Ectodermal cell (in vitro differentiated cells): Measurements from ENCODE around the gene PAN3.

Source experiments
- H3K27ac ChIP-seq: 2 replicates; pipeline ENCODE4 v1.7.0; 2013; ENCODE audit warnings: mild to moderate bottlenecking, low read depth, low read length; ENCODE audit not compliant: insufficient read depth, poor library complexity, severe bottlenecking
- H3K27me3 ChIP-seq: 2 replicates; pipeline ENCODE4 v1.7.0; 2013; ENCODE audit warnings: mild to moderate bottlenecking, low read length; ENCODE audit not compliant: insufficient read depth, control insufficient read depth, poor library complexity, severe bottlenecking
- H3K36me3 ChIP-seq: one replicate; pipeline ENCODE4 v1.7.0; 2013; ENCODE audit warnings: low read length; ENCODE audit not compliant: control insufficient read depth, insufficient read depth
- H3K4me1 ChIP-seq: one replicate; pipeline ENCODE4 v1.7.0; 2013; ENCODE audit warnings: low read length; ENCODE audit not compliant: control insufficient read depth, insufficient read depth
- H3K4me3 ChIP-seq: 2 replicates; pipeline ENCODE4 v1.7.0; 2013; ENCODE audit warnings: low read depth, low read length, control low read depth; ENCODE audit not compliant: insufficient read depth
- H3K9me3 ChIP-seq: 2 replicates; pipeline ENCODE4 v1.7.0; 2013; ENCODE audit warnings: mild to moderate bottlenecking, low read length, moderate library complexity; ENCODE audit not compliant: control insufficient read depth
- WGBS, 2 experiments: methylation state at CpG; one replicate each; pipeline ENCODE4 v1.1.7; 2013; ENCODE audit warnings: missing lambda C conversion rate in 2 of 2; 5-methylcytosine and 5-hydroxymethylcytosine counted together

The PAN3 gene

DNA sequence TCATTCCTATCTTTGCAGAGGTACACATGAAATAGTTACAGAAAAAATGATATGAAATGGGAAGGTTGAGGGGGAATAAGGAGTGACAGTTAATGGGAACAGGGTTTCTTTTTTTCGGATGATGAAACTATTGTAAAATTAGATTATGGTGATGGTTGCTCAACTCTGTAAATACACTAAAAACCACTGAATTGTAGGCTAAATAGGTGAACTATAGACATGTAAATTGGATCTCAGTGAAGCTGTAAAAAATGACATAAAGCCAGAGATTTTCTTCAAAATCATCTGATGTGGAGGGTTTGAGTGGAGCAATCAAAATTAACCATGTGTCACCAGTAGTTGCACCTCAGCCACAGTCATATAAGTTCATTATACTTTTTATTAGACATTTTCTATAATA, 31.4 kb upstream of the PAN3 start:
- Histone ChIP-seq H3K4me3 (no peak overlapping the region), H3K36me3 (no peaks in the 10 kb centered on the region), H3K27ac (no peak overlapping the region), H3K9me3 (no peaks in the 10 kb centered on the region), H3K4me1 (no peaks in the 10 kb centered on the region), H3K27me3 (peaks cover 4% of the 10 kb centered on the region)
- 86 to 100% methylated on average over 1 of the region's 1 CpG for WGBS, 2 experiments

DNA sequence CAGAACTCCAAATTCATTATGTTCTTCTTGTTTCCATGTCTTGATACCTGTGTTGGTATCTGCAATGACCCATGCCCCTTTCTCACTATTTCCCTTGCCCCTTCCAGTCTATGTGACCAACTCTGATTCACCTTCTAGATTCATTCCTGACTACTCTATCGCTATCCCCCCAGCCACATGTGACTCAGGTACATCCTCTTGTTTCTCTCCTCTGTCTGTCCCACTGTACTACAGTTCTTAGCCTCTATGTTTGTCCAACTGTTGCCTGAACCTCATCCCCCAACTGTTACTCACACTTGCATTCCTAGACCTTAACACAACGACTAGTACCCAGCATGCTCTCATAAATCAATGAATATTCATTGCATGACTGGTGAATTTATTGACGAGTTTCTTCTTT, 27.9 kb upstream of the PAN3 start:
- Histone ChIP-seq H3K27ac (no peak overlapping the region), H3K4me3 (no peak overlapping the region), H3K4me1 (no peaks in the 10 kb centered on the region), H3K27me3 (no peaks in the 10 kb centered on the region), H3K9me3 (no peaks in the 10 kb centered on the region), H3K36me3 (no peaks in the 10 kb centered on the region)
- 85 to 93% methylated on average over 2 of the region's 3 CpGs for WGBS, 2 experiments

DNA sequence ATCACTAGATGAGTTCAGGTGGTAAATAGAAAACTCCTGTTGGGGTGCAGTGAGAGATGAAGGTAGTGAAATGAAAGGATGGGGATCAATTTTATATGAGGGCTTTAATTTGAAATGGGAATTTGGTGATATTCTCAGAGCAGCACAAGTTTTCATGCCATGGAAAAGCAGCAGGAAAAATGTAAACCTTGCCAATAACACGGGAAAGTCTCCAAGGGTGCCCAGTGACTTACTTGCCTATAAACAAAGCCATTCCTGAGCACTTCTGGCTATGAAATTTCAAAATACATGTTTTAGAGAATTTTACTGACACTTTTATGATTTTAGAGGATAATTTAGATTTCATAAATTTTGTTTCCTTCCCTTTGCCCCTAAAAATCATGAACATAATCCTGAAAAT, 21.6 kb upstream of the PAN3 start:
- no peaks in the 10 kb centered on the region for H3K36me3 ChIP-seq
- no peaks in the 10 kb centered on the region for H3K4me1 ChIP-seq
- H3K4me3 ChIP-seq = no peak overlapping the region
- no peaks in the 10 kb centered on the region for H3K27me3 ChIP-seq
- 93 to 97% methylated on average over 1 of the region's 1 CpG for WGBS, 2 experiments
- no peak overlapping the region for H3K27ac ChIP-seq
- no peaks in the 10 kb centered on the region for H3K9me3 ChIP-seq

DNA sequence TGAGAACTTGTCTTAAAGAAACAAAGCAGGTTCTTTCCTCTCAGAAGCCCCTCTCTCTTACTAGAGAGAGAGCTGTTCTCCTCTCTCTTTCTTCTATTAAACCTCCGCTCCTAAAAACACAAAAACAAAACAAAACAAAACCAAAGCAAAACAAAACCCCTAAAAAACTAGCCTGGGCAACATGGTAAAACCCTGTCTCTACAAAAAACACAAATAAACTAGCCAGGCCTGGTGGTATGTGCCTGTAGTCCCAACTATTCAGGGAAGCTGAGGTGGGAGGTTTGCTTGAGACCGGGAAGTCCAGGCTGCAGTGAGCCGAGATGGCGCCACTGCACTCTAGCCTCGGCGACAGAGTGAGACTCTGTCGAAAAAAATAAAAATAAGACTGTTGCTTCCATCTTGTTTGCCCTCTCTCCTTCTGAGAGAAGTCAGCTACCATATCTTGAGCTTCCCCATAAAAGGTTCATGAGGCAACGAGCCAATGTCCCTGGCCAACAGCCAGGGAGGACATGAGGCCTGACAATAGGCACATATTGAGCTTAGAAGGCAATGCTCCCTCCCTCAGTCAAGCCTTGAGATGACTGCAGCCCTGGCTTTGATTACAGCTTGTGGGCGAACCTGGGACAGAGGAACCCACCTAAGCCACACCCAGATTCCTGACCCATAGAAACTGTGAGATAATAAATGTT, 20.5 kb upstream of the PAN3 start:
- H3K27ac ChIP-seq = no peak overlapping the region
- H3K4me3 ChIP-seq = no peak overlapping the region
- 76 to 78% methylated on average over 9 of the region's 9 CpGs for WGBS, 2 experiments
- no peaks in the 10 kb centered on the region for H3K4me1 ChIP-seq
- no peaks in the 10 kb centered on the region for H3K9me3 ChIP-seq
- H3K36me3 ChIP-seq = no peaks in the 10 kb centered on the region
- H3K27me3 ChIP-seq = no peaks in the 10 kb centered on the region

DNA sequence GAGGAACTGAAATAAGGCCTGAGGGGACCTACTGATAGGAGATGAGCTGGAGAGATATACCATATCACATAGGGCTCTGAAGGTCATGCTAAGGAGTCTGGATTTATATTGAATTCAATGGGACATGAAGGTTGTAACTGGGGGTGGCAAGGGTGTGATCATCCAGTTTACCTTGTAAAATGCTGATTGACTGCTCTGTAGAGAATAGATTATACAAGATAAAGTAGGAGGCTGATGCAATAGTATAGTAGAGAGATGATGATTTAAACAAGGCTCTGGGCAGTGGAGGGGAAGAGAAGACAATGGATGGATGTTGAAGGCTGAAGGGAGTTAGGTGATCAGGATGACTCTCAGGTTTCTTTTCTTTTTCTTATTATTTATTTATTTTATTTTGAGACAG, 18.0 kb upstream of the PAN3 start:
- H3K27me3 ChIP-seq = no peaks in the 10 kb centered on the region
- H3K9me3 ChIP-seq = no peaks in the 10 kb centered on the region
- H3K36me3 ChIP-seq = no peaks in the 10 kb centered on the region
- H3K27ac ChIP-seq = no peak overlapping the region
- no peaks in the 10 kb centered on the region for H3K4me1 ChIP-seq
- H3K4me3 ChIP-seq = no peak overlapping the region

DNA sequence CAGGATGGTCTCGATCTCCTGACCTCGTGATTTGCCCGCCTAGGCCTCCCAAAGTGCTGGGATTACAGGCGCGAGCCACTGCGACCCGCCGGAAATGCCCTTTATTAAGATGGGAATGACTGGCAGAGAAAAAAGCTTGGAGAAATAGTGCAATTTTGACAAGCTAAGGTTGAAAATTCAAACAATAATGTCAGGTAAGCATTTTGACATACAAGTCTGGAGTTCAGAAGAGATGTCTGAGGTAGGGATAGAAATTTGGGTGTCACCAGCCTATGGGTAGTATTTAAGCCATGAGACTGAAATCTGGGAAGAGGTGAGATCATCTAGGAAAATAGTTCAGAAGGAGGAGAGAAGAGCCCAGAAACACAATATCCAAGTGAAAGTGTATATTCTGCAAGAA, 17.1 kb upstream of the PAN3 start:
- no peaks in the 10 kb centered on the region for H3K27me3 ChIP-seq
- H3K9me3 ChIP-seq = no peaks in the 10 kb centered on the region
- H3K27ac ChIP-seq = no peak overlapping the region
- H3K4me1 ChIP-seq = no peaks in the 10 kb centered on the region
- H3K4me3 ChIP-seq = no peak overlapping the region
- WGBS, 2 experiments = 92 to 93% methylated on average over 8 of the region's 8 CpGs
- H3K36me3 ChIP-seq = no peaks in the 10 kb centered on the region

DNA sequence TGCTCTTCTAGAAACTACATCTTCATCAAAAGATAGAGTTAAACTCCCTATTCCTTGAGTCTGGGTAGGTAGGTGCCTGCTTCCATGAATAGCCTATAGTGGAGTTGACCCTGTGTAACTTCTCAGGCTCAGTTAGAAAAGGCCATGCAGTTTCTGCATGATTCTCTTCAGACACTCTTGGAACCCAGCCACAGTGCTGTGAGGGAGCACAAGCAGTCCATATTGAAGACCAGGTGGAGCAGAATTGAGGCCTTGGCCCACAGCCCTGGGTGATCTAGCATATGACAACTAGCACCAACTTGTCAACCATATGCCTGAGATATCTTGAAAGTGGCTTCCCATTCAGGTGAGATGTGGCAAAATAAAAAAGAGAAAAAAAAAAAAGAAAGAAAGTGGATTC, 10.3 kb upstream of the PAN3 start:
- no peak overlapping the region for H3K4me3 ChIP-seq
- H3K9me3 ChIP-seq = no peaks in the 10 kb centered on the region
- H3K36me3 ChIP-seq = no peaks in the 10 kb centered on the region
- H3K27me3 ChIP-seq = no peaks in the 10 kb centered on the region
- H3K4me1 ChIP-seq = no peaks in the 10 kb centered on the region
- no peak overlapping the region for H3K27ac ChIP-seq

DNA sequence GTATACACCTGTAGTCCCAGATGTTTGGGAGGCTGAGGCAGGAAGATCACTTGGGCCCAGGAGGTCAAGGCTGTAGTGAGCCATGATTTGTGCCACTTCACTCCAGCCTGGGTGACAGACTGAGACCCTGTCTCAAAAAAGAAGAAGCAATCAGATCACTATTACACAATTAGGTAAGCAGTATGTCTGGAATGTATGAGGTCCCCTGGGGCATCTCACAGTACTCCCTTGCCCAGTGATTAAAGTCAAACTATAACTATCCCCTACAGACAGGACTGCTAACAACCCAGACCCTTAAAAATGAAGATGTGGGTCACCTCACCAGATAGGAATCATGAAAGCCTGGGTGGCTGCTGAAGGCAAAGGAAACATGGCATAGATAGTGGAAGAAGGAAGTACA, 9.4 kb upstream of the PAN3 start:
- Histone ChIP-seq H3K27ac (no peak overlapping the region), H3K4me1 (no peaks in the 10 kb centered on the region), H3K9me3 (no peaks in the 10 kb centered on the region), H3K36me3 (no peaks in the 10 kb centered on the region), H3K27me3 (no peaks in the 10 kb centered on the region), H3K4me3 (no peak overlapping the region)

DNA sequence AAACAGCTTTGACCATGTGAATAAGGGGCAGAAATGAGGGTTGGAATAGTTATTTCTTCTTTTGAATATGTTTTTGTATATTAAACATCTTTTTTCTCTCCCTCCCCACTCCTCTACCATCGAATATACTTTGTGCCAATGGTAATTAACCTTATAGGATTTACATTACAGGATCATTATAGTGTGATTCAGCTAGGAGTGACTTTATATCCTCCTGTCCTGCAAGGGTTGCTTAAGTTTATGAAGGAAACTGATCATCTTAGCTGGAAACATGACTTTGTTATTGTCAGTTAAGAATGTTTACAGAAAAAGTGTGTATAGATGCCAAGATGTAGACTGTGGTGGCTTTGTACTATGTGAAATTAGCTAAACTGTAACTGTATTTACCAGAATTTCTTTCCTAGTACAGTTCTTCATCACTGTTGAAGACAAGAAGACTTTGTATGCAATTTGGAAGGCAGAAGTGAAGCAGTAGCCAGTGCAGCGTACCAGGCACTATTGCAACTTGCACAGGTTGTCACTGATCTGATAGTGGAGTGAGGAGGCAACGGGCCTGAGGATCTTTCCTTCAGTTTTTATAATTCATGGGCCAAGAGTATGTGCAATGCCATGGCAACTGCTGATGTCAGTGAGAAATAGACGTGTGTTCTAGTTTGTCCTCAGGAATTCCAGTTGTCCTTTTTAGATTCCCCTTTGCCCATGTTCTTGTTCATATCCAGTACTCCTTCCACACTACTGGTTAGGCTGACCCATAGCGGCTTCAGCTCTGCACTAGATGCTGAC, 8.2 kb upstream of the PAN3 start:
- no peaks in the 10 kb centered on the region for H3K36me3 ChIP-seq
- H3K9me3 ChIP-seq = no peaks in the 10 kb centered on the region
- H3K4me3 ChIP-seq = no peak overlapping the region
- H3K4me1 ChIP-seq = no peaks in the 10 kb centered on the region
- H3K27ac ChIP-seq = no peak overlapping the region
- 87 to 93% methylated on average over 4 of the region's 5 CpGs for WGBS, 2 experiments
- H3K27me3 ChIP-seq = no peaks in the 10 kb centered on the region

DNA sequence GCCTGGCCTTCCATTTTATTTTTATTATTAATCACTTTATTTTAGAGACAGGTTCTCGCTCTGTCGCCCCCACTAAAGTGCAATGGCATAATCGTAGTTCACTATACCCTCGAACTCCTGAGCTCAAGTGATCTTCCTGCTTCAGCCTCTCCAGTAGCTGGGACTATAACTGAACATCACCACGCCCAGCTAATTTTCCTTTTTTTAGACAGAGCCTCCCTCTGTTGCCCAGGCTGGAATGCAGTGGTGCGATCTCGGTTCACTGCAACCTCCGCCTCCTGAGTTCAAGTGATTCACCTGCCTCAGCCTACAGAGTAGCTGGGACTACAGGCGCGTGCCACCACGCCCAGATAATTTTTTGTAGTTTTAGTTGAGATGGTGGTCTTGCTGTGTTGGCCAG, 6.7 kb upstream of the PAN3 start:
- no peaks in the 10 kb centered on the region for H3K9me3 ChIP-seq
- no peak overlapping the region for H3K4me3 ChIP-seq
- H3K27me3 ChIP-seq = no peaks in the 10 kb centered on the region
- H3K4me1 ChIP-seq = no peaks in the 10 kb centered on the region
- H3K36me3 ChIP-seq = no peaks in the 10 kb centered on the region
- 94% methylated on average over 11 of the region's 11 CpGs for WGBS, 2 experiments
- H3K27ac ChIP-seq = no peak overlapping the region
